Upper lobe of left lung (tissue), 6 donors: Measurements from ENCODE around the gene FAM20B. TPM values are rescaled to one million over a fixed set of nuclear protein-coding genes. Genes with fewer than 3 reads are reported as not detected.
"Not testable (repeated sequence)": the region's sequence is repeated elsewhere in the genome, so short reads cannot be mapped to it uniquely, and the experiment has no call there.

Experiments used
- ATAC-seq, 2 donors: fragments of 200-7000 bp; cut with Tn5 transposase; one replicate each; pipeline ENCODE4 v1.9.1; 2022; ENCODE audit warnings: mild to moderate bottlenecking in 2 of 2, moderate library complexity in 2 of 2; ENCODE audit not compliant: low FRiP score in 2 of 2
- DNase-seq, 2 donors: peaks; one replicate each; pipeline ENCODE4 v3.0.0-alpha.2; 2019 to 2020
- H3K27ac ChIP-seq, 4 donors: fragments of 200-600 bp; sonication (generic); one replicate each; pipeline ENCODE4 v1.5.1; 2016 to 2019
- H3K27me3 ChIP-seq, 4 donors: fragments of 200-600 bp; sonication (generic); one replicate each; pipeline ENCODE4 v1.5.1; 2017 to 2019
- H3K36me3 ChIP-seq, 4 donors: fragments of 200-600 bp; sonication (generic); one replicate each; pipeline ENCODE4 v1.5.1; 2016 to 2019
- H3K4me1 ChIP-seq, 4 donors: fragments of 200-600 bp; sonication (generic); one replicate each; pipeline ENCODE4 v1.5.1; 2018 to 2019
- H3K4me3 ChIP-seq, 4 donors: fragments of 200-600 bp; sonication (generic); one replicate each; pipeline ENCODE4 v1.5.1; 2017 to 2019; ENCODE audit warnings: mild to moderate bottlenecking in 2 of 4, moderate library complexity in 1 of 4
- H3K9me3 ChIP-seq, 4 donors: fragments of 200-600 bp; sonication (generic); one replicate each; pipeline ENCODE4 v1.5.1; 2018 to 2019
- CTCF ChIP-seq, 6 experiments: fragments of 450-650 bp in 4 of 6; fragments of 200-600 bp in 2 of 6; sonication (generic) in 2 of 6; IDR thresholded peaks; one replicate each; pipeline ENCODE4 v1.5.1; 2016 to 2019; ENCODE audit warnings: antibody characterized with exemption in 6 of 6
- EP300 ChIP-seq, 4 donors: sonication (generic); formaldehyde crosslinking; IDR thresholded peaks; one replicate each; pipeline ENCODE4 v1.5.1; 2017; ENCODE audit warnings: antibody characterized with exemption in 4 of 4, control low read depth in 2 of 4
- POLR2A ChIP-seq, 4 donors: fragments of 450-650 bp; IDR thresholded peaks; one replicate each; pipeline ENCODE4 v1.5.1; 2016 to 2017; ENCODE audit warnings: antibody characterized with exemption in 4 of 4, mild to moderate bottlenecking in 2 of 4
- POLR2AphosphoS5 ChIP-seq, 2 donors: sonication (generic); formaldehyde crosslinking; IDR thresholded peaks; one replicate each; pipeline ENCODE4 v1.5.1; 2017; ENCODE audit warnings: antibody characterized with exemption in 2 of 2
- WGBS, 2 donors: methylation state at CpG; one replicate each; pipeline ENCODE4 v1.1.5; 2017 to 2018; 5-methylcytosine and 5-hydroxymethylcytosine counted together
- total RNA-seq, 6 donors: library from RNA; depleted of rRNA in 4 of 6; stranded (reverse); fragments of >200 nt in 4 of 6; gene quantifications; one replicate each; pipeline versions ENCODE4 v1.1.0 to v1.2.1, GENCODE V29; 2016 to 2021
- donor health status: DM: no; HTN: no; CAD: no; lungs with moderate emphysema.
- donor health status: DM: no; HTN: yes; CAD: no; lungs with severe emphysema.

The FAM20B gene
- total RNA-seq, 6 donors from 2014 or later, result 7.3 to 41.7 (median 24.9) TPM

- Histone ChIP-seq H3K4me3 (no peak overlapping the region), H3K36me3 (no peaks in the 10 kb centered on the region), H3K4me1 (peaks cover 19 to 56% (median 42%) of the 10 kb centered on the region in 4 donors), H3K27me3 (no peaks in the 10 kb centered on the region), H3K27ac (no peak overlapping the region), H3K9me3 (no peaks in the 10 kb centered on the region)
- DNase-seq (no peak), ATAC-seq (no peak)
- WGBS, 2 donors, result 83 to 84% methylated on average over 3 of the region's 3 CpGs
- TF ChIP-seq CTCF (IDR thresholded peaks at IDR 0.05) (no peak), POLR2A (IDR thresholded peaks at IDR 0.05) (no peak), EP300 (IDR thresholded peaks at IDR 0.05) (no peak), POLR2AphosphoS5 (IDR thresholded peaks at IDR 0.05) (no peak)
Measured at GRCh38 chr1:179031284-179031683, 5.6 kb downstream of the FAM20B start.

DNA sequence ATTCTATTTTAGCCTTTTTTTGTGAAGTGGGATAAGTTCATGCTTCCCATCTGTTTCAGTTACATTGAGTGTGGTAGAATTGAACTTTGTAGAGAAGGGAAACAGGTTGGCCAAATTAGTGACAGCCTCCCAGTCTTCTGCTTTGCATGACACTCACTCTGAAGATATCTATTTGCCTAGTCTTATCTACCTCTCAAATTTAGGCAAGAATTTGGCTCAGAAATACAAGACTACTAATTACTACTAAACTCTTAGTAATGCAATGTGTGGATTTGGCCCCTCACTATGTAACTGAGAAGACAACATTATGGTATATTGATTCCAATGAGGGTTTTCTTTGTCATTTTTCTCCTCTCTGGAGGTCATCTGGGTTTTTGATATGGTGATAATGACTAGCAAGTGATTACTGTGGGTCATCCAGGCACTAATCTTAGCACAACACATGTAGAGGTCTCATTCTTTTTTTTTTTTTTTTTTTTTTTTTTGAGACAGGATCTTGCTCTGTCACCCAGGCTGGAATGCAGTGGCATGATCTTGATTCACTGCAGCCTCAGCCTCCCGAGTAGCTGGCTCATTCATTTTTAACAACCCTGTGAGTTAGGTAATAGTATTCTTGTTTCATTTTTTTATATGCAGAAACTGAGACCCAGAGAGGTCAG, 6.3 kb downstream of the FAM20B start:
- ATAC-seq, result no peak
- WGBS, 2 donors, result 26 to 33% methylated on average over 1 of the region's 1 CpG
- no peaks in the 10 kb centered on the region for H3K9me3 ChIP-seq
- TF ChIP-seq CTCF (IDR thresholded peaks at IDR 0.05) (no peak), POLR2AphosphoS5 (IDR thresholded peaks at IDR 0.05) (no peak), EP300 (IDR thresholded peaks at IDR 0.05) (no peak), POLR2A (IDR thresholded peaks at IDR 0.05) (no peak)
- H3K4me3 ChIP-seq, result no peak overlapping the region
- H3K27me3 ChIP-seq, result no peaks in the 10 kb centered on the region
- no peak overlapping the region for H3K27ac ChIP-seq
- DNase-seq, result no peak
- no peaks in the 10 kb centered on the region for H3K36me3 ChIP-seq
- peaks cover 19 to 54% (median 39%) of the 10 kb centered on the region in 4 donors for H3K4me1 ChIP-seq

DNA sequence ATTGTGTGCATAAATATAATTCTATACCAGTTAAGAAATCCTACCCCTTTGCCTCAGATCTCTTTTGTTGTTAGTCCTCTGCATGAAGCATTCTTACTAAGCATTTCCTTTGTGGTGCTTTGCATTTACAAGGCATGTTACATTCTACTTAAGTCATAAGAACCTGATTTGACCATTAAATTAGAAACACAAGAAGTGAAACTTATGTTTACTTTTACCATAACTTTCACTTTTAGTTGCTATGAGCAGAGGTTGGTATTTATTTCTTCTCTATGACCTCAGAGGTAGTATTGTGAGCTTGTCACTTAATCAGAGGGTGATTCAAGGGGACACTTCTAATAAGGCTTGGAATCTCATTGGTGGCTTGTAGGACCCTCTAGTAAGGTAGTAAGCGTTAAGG, 9.0 kb downstream of the FAM20B start:
- DNase-seq (no peak), ATAC-seq (peak in 1 of 2 donors; percentile 22)
- TF ChIP-seq POLR2AphosphoS5 (IDR thresholded peaks at IDR 0.05) (no peak), CTCF (IDR thresholded peaks at IDR 0.05) (no peak), EP300 (IDR thresholded peaks at IDR 0.05) (no peak), POLR2A (IDR thresholded peaks at IDR 0.05) (no peak)
- H3K4me3 ChIP-seq, result no peak overlapping the region
- H3K27me3 ChIP-seq, result no peaks in the 10 kb centered on the region
- peaks cover 26 to 58% (median 30%) of the 10 kb centered on the region in 4 donors for H3K4me1 ChIP-seq
- H3K9me3 ChIP-seq, result no peaks in the 10 kb centered on the region
- WGBS, 2 donors, result 43 to 70% methylated on average over 1 of the region's 1 CpG
- H3K27ac ChIP-seq, result peak overlapping the region in 3 of 4 donors; percentile 26 to 50 (median 33)
- no peaks in the 10 kb centered on the region for H3K36me3 ChIP-seq

- Histone ChIP-seq H3K27ac (no peak overlapping the region), H3K4me1 (peaks cover 17 to 42% (median 23%) of the 10 kb centered on the region in 4 donors), H3K4me3 (no peak overlapping the region), H3K9me3 (no peaks in the 10 kb centered on the region), H3K36me3 (no peaks in the 10 kb centered on the region), H3K27me3 (no peaks in the 10 kb centered on the region)
- ATAC-seq (no peak), DNase-seq (no peak)
- TF ChIP-seq POLR2AphosphoS5 (IDR thresholded peaks at IDR 0.05) (no peak), POLR2A (IDR thresholded peaks at IDR 0.05) (no peak), EP300 (IDR thresholded peaks at IDR 0.05) (no peak)
- WGBS, 2 donors, result 62 to 73% methylated on average over 2 of the region's 2 CpGs
Measured at GRCh38 chr1:179036844-179037465, 11.3 kb downstream of the FAM20B start.

DNA sequence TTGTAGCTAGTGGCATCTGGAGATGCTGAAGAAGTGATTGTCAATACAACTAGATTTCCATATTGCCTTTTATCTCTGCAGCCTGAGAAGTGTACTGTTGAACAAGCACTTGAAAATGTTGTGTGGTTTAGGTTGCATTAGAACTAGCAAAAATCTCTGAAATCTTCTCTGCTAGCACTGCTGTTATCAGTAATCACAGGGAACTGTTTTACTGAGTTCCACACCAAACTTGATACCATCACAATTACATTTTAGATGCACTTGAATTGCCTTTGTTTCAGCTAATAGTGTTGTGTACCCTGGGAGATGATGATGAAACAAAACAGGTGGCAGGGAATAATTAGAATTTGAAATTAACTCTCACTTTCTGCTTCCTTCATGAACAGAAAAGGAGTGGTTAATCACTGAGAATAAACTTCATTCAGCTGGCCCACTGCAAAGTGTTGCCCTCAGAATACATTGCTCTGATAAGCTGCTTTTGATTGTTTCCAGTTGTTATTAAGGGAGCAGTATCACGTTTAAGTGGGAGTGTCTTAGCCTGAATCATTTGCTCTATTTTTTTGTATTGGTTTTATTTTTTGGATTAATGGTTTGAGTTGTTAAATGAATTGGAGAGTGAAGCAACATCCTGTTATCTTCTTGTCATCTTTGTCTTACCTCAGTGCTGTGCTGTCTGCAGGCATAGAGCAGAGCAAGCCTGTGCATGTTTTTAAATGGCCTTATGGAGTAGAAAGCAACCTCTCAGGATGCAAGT, 13.0 kb downstream of the FAM20B start:
- no peaks in the 10 kb centered on the region for H3K9me3 ChIP-seq
- no peak for ATAC-seq
- TF ChIP-seq EP300 (IDR thresholded peaks at IDR 0.05), result no peak
- TF ChIP-seq CTCF (IDR thresholded peaks at IDR 0.05), result no peak
- TF ChIP-seq POLR2A (IDR thresholded peaks at IDR 0.05), result no peak
- H3K27me3 ChIP-seq, result no peaks in the 10 kb centered on the region
- WGBS, 2 donors, result 45 to 48% methylated on average over 1 of the region's 1 CpG
- no peaks in the 10 kb centered on the region for H3K36me3 ChIP-seq
- H3K27ac ChIP-seq, result no peak overlapping the region
- H3K4me1 ChIP-seq, result peaks cover 12 to 35% (median 21%) of the 10 kb centered on the region in 4 donors
- DNase-seq, result no peak
- H3K4me3 ChIP-seq, result no peak overlapping the region

DNA sequence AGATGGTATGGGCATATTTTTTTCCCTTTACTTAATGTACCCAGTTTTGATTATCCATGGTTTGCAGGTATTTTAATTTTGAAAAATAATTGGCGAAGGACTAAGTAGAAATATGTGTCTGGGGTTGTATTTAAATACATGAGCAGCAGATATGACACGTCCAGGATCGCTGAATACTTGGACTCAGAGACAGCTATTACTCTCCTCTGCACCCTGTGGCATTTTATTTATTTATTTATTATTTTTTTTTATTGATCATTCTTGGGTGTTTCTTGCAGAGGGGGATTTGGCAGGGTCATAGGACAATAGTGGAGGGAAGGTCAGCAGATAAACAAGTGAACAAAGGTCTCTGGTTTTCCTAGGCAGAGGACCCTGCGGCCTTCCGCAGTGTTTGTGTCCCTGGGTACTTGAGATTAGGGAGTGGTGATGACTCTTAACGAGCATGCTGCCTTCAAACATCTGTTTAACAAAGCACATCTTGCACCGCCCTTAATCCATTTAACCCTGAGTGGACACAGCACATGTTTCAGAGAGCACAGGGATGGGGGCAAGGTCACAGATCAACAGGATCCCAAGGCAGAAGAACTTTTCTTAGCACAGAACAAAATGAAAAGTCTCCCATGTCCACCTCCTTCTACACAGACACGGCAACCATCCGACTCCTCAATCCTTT, 13.9 kb downstream of the FAM20B start:
- peaks cover 4 to 26% (median 14%) of the 10 kb centered on the region in 4 donors for H3K4me1 ChIP-seq

GRCh38 chr1:179040175-179040551, 14.5 kb downstream of the FAM20B start:
- ATAC-seq, H3K9me3 ChIP-seq, H3K27me3 ChIP-seq, H3K4me3 ChIP-seq, H3K36me3 ChIP-seq, H3K27ac ChIP-seq: not testable (repeated sequence)
- H3K4me1 ChIP-seq, result peaks cover 0 to 21% (median 9%) of the 10 kb centered on the region in 4 donors
- peak in 1 of 2 donors; percentile 58 for DNase-seq
- WGBS, 2 donors, result 87 to 93% methylated on average over 3 to 11 of the region's 27 CpGs

More for the DNA sequence above, 13.9 kb downstream of the FAM20B start:
- not testable (repeated sequence) for ATAC-seq, H3K36me3 ChIP-seq, H3K4me3 ChIP-seq, H3K27ac ChIP-seq, DNase-seq, H3K9me3 ChIP-seq, H3K27me3 ChIP-seq
- 92 to 94% methylated on average over 6 to 8 of the region's 9 CpGs for WGBS, 2 donors
